ENCODE results near the gene MAN1A2.
A peak's percentile ranks its signal among the peaks of the same experiment; 100 is the strongest.
"Not testable (repeated sequence)": the region's sequence is repeated elsewhere in the genome, so short reads cannot be mapped to it uniquely, and the experiment has no call there.

Gene MAN1A2

DNA sequence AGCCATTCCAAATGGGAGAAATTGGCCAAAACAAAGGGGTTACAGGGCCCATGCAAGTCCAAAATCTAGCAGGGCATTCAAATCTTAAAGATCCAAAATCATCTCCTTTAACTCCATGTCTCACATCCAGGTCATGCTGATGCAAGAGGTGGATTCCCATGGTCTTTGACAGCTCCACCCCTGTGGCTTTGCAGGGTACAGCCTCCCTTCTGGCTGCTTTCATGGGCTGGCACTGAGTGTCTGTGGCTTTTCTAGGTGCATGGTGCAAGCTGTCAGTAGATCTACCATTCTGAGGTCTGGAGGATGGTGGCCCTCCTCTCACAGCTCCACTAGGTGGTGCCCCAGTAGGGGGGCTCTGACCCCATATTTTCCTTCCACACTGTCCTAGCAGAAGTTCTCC lies 191.2 kb downstream of the MAN1A2 start:
- not testable (repeated sequence) for DNase-seq (ENCODE audit: low spot score)

- no peak for DNase-seq (ENCODE audit: low spot score)
Observed at GRCh38 chr1:117559139-117559538, 191.9 kb downstream of the MAN1A2 start.

DNA sequence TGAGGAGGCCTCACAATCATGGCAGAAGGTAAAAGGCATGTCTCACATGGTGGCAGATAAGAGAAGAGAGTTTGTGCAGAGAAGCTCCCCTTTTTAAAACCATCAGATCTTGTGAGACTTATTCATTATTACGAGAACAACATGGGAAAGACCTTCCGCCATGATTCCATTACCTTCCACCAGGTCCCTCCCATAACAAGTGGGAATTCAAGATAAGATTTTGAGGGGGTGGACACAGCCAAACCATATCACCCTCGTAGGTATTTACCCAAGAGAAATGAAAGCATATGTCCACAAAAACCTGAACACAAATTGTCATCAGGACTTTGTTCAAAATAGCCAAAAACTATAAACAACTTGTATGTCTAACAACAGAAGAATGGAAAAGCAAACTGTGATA lies 192.7 kb downstream of the MAN1A2 start:
- no peak for DNase-seq (ENCODE audit: low spot score)

DNA sequence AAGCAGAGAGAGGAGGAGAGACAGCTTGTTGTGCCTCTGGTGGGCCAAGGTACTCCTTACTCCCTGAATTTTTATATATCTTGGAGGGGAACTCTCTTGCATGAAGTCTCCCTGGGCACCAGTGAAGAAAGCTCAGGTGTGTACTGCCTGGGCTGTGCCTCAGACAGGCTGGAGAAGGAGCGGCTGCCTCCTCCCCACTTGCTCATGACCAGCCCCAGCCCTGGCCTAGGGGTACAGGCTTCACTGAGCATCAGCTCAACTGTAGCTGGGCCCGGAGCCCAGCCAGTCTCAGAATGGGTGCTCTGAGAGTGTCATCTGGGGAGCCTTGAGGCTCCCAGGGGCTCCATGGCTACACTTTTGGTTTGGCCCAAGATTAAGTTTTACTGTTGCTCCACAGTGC lies 193.8 kb downstream of the MAN1A2 start:
- no peak for DNase-seq (ENCODE audit: low spot score)

- no peak for DNase-seq (ENCODE audit: low spot score)
Observed at GRCh38 chr1:117561551-117561950, 194.3 kb downstream of the MAN1A2 start.

GRCh38 chr1:117562581-117563491 lies 195.6 kb downstream of the MAN1A2 start:
- DNase-seq (ENCODE audit: low spot score), result no peak

- no peak for DNase-seq (ENCODE audit: low spot score)
Observed at GRCh38 chr1:117563492-117563875, 196.2 kb downstream of the MAN1A2 start.

- DNase-seq (ENCODE audit: low spot score), result no peak
Observed at GRCh38 chr1:117564227-117565075, 197.2 kb downstream of the MAN1A2 start.

- no peak for DNase-seq (ENCODE audit: low spot score)
Observed at GRCh38 chr1:117565076-117565556, 197.9 kb downstream of the MAN1A2 start.

GRCh38 chr1:117565745-117566455 lies 198.7 kb downstream of the MAN1A2 start:
- DNase-seq (ENCODE audit: low spot score), result no peak

DNA sequence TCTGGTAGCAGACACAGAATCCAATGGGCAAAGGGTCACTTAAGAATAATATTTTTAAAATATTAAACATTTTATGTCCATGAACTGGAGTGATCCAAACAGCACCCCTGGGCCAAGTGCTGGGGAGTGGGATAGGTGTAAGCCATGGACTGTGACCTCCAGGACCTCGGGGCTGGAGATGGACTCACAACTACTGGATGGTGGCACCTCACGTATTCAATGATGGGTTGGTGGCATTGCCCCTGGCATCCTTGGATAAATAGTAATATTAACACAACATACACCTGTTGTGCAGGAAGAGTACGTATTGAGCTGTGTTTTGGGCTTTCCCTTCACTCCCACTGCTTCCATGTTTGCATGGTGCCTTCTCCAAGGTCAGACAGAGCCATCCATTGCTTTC lies 199.3 kb downstream of the MAN1A2 start:
- no peak for DNase-seq (ENCODE audit: low spot score)

GRCh38 chr1:117567435-117567834 lies 200.2 kb downstream of the MAN1A2 start:
- DNase-seq (ENCODE audit: low spot score), result no peak

- no peak for DNase-seq (ENCODE audit: low spot score)
Observed at GRCh38 chr1:117567976-117568375, 200.7 kb downstream of the MAN1A2 start.

- no peak for DNase-seq (ENCODE audit: low spot score)
Observed at GRCh38 chr1:117568999-117569398, 201.8 kb downstream of the MAN1A2 start.

DNA sequence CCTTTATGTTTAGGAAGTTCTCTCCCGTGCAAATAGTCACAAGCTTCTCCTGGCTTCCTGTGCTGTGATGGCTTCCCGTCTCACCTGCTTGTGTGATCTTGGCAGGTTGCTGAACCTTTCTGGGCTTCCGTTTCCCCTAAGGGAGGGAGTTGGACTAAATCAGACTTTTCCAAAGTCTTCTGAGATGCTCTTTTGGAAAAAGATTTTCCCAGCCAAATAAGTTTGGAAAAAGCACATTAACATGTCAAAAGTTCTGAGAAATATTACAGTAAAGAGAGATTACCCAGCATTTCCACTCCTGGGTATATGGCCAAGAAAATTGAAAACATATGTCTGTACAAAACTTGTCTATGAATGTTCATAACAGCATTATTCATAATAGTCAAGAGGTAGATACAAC lies 202.6 kb downstream of the MAN1A2 start:
- no peak for DNase-seq (ENCODE audit: low spot score)

DNA sequence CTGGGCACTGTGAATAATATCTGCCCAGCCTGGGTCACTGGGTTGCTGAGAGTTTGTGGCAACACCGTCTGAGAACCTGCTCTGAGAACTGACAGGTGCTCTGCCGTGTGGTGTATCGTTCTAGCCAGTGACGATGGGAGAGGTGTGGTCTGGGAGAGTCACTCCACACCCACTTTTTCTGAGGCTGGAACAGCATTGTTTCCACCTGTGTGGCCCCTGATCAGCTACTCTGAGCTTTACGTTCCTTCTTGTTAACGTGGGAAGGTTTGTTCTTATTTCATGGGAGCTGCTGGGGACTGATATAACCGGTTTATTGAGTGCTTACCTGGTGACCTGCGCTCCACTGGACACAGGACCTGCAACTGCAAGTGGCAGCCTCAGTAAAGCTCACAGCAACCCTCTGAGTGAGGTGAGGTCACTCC lies 203.8 kb downstream of the MAN1A2 start:
- DNase-seq (ENCODE audit: low spot score), result no peak

DNA sequence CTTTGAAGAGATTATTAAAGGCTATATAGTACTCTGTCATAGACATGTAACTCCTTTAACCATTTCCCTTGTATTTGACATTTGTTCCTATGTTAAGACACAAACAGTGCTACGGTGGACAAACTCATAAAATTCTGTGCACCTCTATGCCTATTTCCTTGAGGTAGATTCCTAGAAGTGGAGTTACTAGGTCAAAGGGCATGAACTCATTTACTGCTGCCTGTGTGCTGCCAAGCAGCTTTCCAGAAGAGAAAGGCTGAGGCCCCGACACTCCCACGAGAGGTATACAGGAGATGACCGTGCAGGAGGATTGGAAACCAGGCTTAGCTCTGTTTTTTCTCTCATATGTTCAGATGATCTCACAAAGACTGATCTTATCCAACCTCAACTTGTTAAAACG lies 204.2 kb downstream of the MAN1A2 start:
- DNase-seq (ENCODE audit: low spot score), result no peak

DNA sequence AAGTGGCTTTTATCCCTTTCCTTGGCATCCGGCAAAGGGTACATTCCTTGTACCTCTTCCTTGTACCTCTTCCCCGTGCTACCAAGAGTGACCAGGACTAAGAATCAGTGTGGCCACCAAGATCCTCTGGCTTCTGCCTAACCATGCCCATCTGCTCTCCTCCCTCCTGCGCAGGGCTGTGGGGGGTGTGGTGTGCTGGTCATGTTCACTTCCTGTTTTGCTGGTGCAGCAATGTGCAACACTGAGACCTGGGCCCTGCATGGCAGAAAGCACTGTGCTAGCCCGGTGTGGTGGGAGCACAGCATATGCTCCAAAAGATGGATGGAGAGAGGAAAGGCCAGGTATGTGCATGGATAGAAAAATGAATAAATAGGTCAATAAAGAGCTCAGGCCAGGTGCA lies 205.3 kb downstream of the MAN1A2 start:
- peak; percentile 30 for DNase-seq (ENCODE audit: low spot score)

- DNase-seq (ENCODE audit: low spot score), result no peak
Observed at GRCh38 chr1:117573386-117574023, 206.3 kb downstream of the MAN1A2 start.

- no peak for DNase-seq (ENCODE audit: low spot score)
Observed at GRCh38 chr1:117574161-117574835, 207.0 kb downstream of the MAN1A2 start.

- DNase-seq (ENCODE audit: low spot score), result no peak
Observed at GRCh38 chr1:117575586-117576225, 208.5 kb downstream of the MAN1A2 start.

All from CD4-positive, alpha-beta T cell treated with Interleukin-6 at 100 ng/mL for 8 hours (primary cell).